ENCODE results near the gene ZNF814. TPM values are rescaled to one million over a fixed set of nuclear protein-coding genes. Genes with fewer than 3 reads are reported as not detected.
"Not testable (repeated sequence)": the region's sequence is repeated elsewhere in the genome, so short reads cannot be mapped to it uniquely, and the experiment has no call there.

The ZNF814 gene
- total RNA-seq, 1 donor from 2014 or later: 30.7 TPM

GRCh38 chr19:57814505-57815246 lies 74.2 kb downstream of the ZNF814 start, which contains the start of gene ZNF552:
Gene ZNF552, minus strand, starts transcription at chr19:57814913. Its CDS starts 170 bp downstream, at chr19:57814743.
- peak; percentile 96 for DNase-seq (ENCODE audit: low spot score)
- no peak for TF ChIP-seq EZH2phosphoT487 (IDR thresholded peaks at IDR 0.05)
- TF ChIP-seq, protein P1, sequence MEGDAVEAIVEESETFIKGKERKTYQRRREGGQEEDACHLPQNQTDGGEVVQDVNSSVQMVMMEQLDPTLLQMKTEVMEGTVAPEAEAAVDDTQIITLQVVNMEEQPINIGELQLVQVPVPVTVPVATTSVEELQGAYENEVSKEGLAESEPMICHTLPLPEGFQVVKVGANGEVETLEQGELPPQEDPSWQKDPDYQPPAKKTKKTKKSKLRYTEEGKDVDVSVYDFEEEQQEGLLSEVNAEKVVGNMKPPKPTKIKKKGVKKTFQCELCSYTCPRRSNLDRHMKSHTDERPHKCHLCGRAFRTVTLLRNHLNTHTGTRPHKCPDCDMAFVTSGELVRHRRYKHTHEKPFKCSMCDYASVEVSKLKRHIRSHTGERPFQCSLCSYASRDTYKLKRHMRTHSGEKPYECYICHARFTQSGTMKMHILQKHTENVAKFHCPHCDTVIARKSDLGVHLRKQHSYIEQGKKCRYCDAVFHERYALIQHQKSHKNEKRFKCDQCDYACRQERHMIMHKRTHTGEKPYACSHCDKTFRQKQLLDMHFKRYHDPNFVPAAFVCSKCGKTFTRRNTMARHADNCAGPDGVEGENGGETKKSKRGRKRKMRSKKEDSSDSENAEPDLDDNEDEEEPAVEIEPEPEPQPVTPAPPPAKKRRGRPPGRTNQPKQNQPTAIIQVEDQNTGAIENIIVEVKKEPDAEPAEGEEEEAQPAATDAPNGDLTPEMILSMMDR (IDR thresholded peaks at IDR 0.05): no peak
- no peak for TF ChIP-seq EZH2 (IDR thresholded peaks at IDR 0.05)
- Mint-ChIP-seq H3K4me1 (peaks cover 24% of the 10 kb centered on the region), H3K27ac (peak within 1 kb of the TSS; percentile 78), H3K27me3 (ENCODE audit: insufficient read depth, low read depth) (no peaks in the 10 kb centered on the region), H3K4me3 (peak within 1 kb of the TSS; percentile 95), H3K9me3 (no peaks in the 10 kb centered on the region), H3K36me3 (peaks cover 18% of the 10 kb centered on the region)
- peaks cover 14% of the 10 kb centered on the region for H4K20me1 ChIP-seq (ENCODE audit: low read depth)
- peak within 1 kb of the TSS; percentile 78 for H3K4me3 ChIP-seq
- no peaks in the 10 kb centered on the region for H3K27me3 ChIP-seq
- peak within 1 kb of the TSS; percentile 77 for H3K9ac ChIP-seq
- H3K27ac ChIP-seq: no peak within 1 kb of the TSS
- no peaks in the 10 kb centered on the region for H3K4me1 ChIP-seq
- H3F3A ChIP-seq (ENCODE audit: low read depth): peaks cover 11% of the 10 kb centered on the region
- H3K36me3 ChIP-seq: no peaks in the 10 kb centered on the region
- no peaks in the 10 kb centered on the region for H3K9me3 ChIP-seq (ENCODE audit: low read depth)
- H2AFZ ChIP-seq (replicated peaks): peak within 1 kb of the TSS; percentile 46
- peak within 1 kb of the TSS; percentile 92 for H3K4me2 ChIP-seq
- H3K79me2 ChIP-seq (ENCODE audit: low read depth): peaks cover 28% of the 10 kb centered on the region

- Histone ChIP-seq H2AFZ (replicated peaks) (no peak overlapping the region), H3K4me3 (peak overlapping the region; percentile 78), H3K27ac (no peak overlapping the region), H4K20me1 (ENCODE audit: low read depth) (peaks cover 14% of the 10 kb centered on the region), H3F3A (ENCODE audit: low read depth) (peaks cover 7% of the 10 kb centered on the region), H3K36me3 (no peaks in the 10 kb centered on the region), H3K4me2 (peak overlapping the region; percentile 92), H3K27me3 (no peaks in the 10 kb centered on the region), H3K4me1 (no peaks in the 10 kb centered on the region), H3K9ac (peak overlapping the region; percentile 77), H3K79me2 (ENCODE audit: low read depth) (peaks cover 26% of the 10 kb centered on the region), H3K9me3 (ENCODE audit: low read depth) (no peaks in the 10 kb centered on the region)
- DNase-seq (ENCODE audit: low spot score): no peak
- Mint-ChIP-seq H3K36me3 (peaks cover 24% of the 10 kb centered on the region), H3K27ac (peak overlapping the region; percentile 78), H3K27me3 (ENCODE audit: insufficient read depth, low read depth) (no peaks in the 10 kb centered on the region), H3K9me3 (no peaks in the 10 kb centered on the region), H3K4me1 (peaks cover 20% of the 10 kb centered on the region), H3K4me3 (peak overlapping the region; percentile 95)
- no peak for TF ChIP-seq EZH2 (IDR thresholded peaks at IDR 0.05)
- TF ChIP-seq EZH2phosphoT487 (IDR thresholded peaks at IDR 0.05): no peak
- TF ChIP-seq, protein P1 (IDR thresholded peaks at IDR 0.05): no peak
Measured at GRCh38 chr19:57813919-57814504, 74.8 kb downstream of the ZNF814 start.

GRCh38 chr19:57812975-57813820 lies 75.6 kb downstream of the ZNF814 start:
- not testable (repeated sequence) for H3K36me3 ChIP-seq

More at GRCh38 chr19:57812975-57813820, 75.6 kb downstream of the ZNF814 start:
- H3K9ac ChIP-seq; H3F3A ChIP-seq (ENCODE audit: low read depth); H3K27me3 Mint-ChIP-seq (ENCODE audit: insufficient read depth, low read depth); H2AFZ ChIP-seq (replicated peaks); H3K27me3 ChIP-seq; H3K4me1 ChIP-seq; H3K9me3 ChIP-seq (ENCODE audit: low read depth); DNase-seq (ENCODE audit: low spot score); H3K9me3 Mint-ChIP-seq; H3K27ac ChIP-seq; H3K27ac Mint-ChIP-seq: not testable (repeated sequence)
- peaks cover 24% of the 10 kb centered on the region for H3K79me2 ChIP-seq (ENCODE audit: low read depth)
- Mint-ChIP-seq H3K4me1 (peaks cover 17% of the 10 kb centered on the region), H3K36me3 (peaks cover 26% of the 10 kb centered on the region), H3K4me3 (peak overlapping the region; percentile 80)
- H3K4me3 ChIP-seq: peak overlapping the region; percentile 78
- peaks cover 14% of the 10 kb centered on the region for H4K20me1 ChIP-seq (ENCODE audit: low read depth)
- H3K4me2 ChIP-seq: peak overlapping the region; percentile 92

All from neural progenitor cell (in vitro differentiated cells).